ENCODE data around the gene MGRN1.

DNA sequence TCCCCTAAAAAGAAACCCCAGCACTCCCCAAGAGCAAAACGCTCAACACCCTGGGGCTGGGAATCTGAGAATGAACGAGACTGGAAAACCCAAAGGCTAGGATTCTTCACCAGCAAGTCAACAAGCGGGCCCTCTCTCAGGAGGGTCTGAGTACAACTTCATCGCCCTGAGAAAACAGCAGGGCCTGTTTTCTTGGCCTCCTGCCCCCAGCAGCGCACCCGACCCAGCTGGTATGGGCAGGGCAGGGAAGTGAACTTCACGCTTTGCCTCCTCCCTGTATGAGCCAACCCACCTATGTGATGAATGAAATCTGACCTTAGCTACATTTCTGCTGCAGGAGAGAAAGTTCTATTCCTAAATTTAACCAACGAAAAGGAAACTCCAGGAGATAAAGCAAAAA is 79.9 kb downstream of the MGRN1 start:
- TF ChIP-seq, protein P1, sequence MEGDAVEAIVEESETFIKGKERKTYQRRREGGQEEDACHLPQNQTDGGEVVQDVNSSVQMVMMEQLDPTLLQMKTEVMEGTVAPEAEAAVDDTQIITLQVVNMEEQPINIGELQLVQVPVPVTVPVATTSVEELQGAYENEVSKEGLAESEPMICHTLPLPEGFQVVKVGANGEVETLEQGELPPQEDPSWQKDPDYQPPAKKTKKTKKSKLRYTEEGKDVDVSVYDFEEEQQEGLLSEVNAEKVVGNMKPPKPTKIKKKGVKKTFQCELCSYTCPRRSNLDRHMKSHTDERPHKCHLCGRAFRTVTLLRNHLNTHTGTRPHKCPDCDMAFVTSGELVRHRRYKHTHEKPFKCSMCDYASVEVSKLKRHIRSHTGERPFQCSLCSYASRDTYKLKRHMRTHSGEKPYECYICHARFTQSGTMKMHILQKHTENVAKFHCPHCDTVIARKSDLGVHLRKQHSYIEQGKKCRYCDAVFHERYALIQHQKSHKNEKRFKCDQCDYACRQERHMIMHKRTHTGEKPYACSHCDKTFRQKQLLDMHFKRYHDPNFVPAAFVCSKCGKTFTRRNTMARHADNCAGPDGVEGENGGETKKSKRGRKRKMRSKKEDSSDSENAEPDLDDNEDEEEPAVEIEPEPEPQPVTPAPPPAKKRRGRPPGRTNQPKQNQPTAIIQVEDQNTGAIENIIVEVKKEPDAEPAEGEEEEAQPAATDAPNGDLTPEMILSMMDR (IDR thresholded peaks at IDR 0.05; ENCODE audit: poor library complexity), result no peak
- TF ChIP-seq EZH2 (IDR thresholded peaks at IDR 0.05; ENCODE audit: borderline replicate concordance) (no peak), EZH2phosphoT487 (IDR thresholded peaks at IDR 0.05; ENCODE audit: low read depth, severe bottlenecking, unreplicated experiment) (no peak)

Measured in hepatocyte (in vitro differentiated cells).